GM23248 (cell line): ENCODE data around the gene TRIM72.

Experiments used
- EZH2 ChIP-seq: fragments of 200-600 bp; sonication (generic); IDR thresholded peaks from 2 replicates; pipeline ENCODE4 v1.6.1; 2018; ENCODE audit warnings: antibody characterized with exemption, mild to moderate bottlenecking; ENCODE audit not compliant: insufficient read depth, poor library complexity, severe bottlenecking
- EZH2phosphoT487 ChIP-seq: fragments of 200-600 bp; sonication (generic); IDR thresholded peaks from 2 replicates; pipeline ENCODE4 v1.6.1; 2018; ENCODE audit warnings: antibody characterized with exemption, moderate library complexity, mild to moderate bottlenecking, low read depth; ENCODE audit not compliant: insufficient read depth

GRCh38 chr16:31204871-31205666, 8.8 kb upstream of the TRIM72 start:
- TF ChIP-seq EZH2: no peak
- TF ChIP-seq EZH2phosphoT487: no peak
